Mesendoderm (in vitro differentiated cells): ENCODE data around the gene ZNF525.
"Not testable (repeated sequence)": the region's sequence is repeated elsewhere in the genome, so short reads cannot be mapped to it uniquely, and the experiment has no call there.

Source experiments
- DNase-seq: peaks from one replicate; pipeline ENCODE4 v3.0.0; 2013
- H2AK5ac ChIP-seq: 2 replicates; pipeline ENCODE4 v1.6.1; 2013; ENCODE audit warnings: low read length, inconsistent platforms
- H2BK120ac ChIP-seq: 2 replicates; pipeline ENCODE4 v1.6.1; 2013; ENCODE audit warnings: low read depth, mild to moderate bottlenecking, low read length, moderate library complexity, mixed read lengths
- H2BK15ac ChIP-seq: replicated peaks from 2 replicates; pipeline ENCODE4 v1.6.1; 2013; ENCODE audit warnings: low read depth, mild to moderate bottlenecking, moderate library complexity
- H2BK5ac ChIP-seq: 2 replicates; pipeline ENCODE4 v1.6.1; 2013; ENCODE audit warnings: low read length, inconsistent platforms
- H3K18ac ChIP-seq: 2 replicates; pipeline ENCODE4 v1.6.1; 2013; ENCODE audit warnings: mild to moderate bottlenecking, low read length, mixed read lengths
- H3K23ac ChIP-seq: one replicate; pipeline ENCODE4 v1.6.1; 2013; ENCODE audit warnings: low read length
- H3K27ac ChIP-seq: 2 replicates; pipeline ENCODE4 v1.5.1; 2013; ENCODE audit warnings: low read depth, mild to moderate bottlenecking, inconsistent platforms, low read length, moderate library complexity
- H3K27me3 ChIP-seq: 2 replicates; pipeline ENCODE4 v1.6.1; 2013; ENCODE audit warnings: low read length, control low read depth, mild to moderate bottlenecking, inconsistent platforms; ENCODE audit not compliant: insufficient read depth, poor library complexity
- H3K36me3 ChIP-seq: 2 replicates; pipeline ENCODE4 v1.6.1; 2013; ENCODE audit warnings: low read length, inconsistent platforms; ENCODE audit not compliant: control insufficient read depth, insufficient read depth
- H3K4ac ChIP-seq: one replicate; pipeline ENCODE4 v1.6.1; 2013; ENCODE audit warnings: low read depth, mild to moderate bottlenecking, low read length, moderate library complexity
- H3K4me1 ChIP-seq: 2 replicates; pipeline ENCODE4 v1.6.1; 2013; ENCODE audit warnings: low read depth, low read length, inconsistent platforms; ENCODE audit not compliant: control insufficient read depth
- H3K4me2 ChIP-seq: 2 replicates; pipeline ENCODE4 v1.6.1; 2013; ENCODE audit warnings: low read length
- H3K4me3 ChIP-seq: 2 replicates; pipeline ENCODE4 v1.5.1; 2013; ENCODE audit warnings: mild to moderate bottlenecking, low read length
- H3K56ac ChIP-seq: one replicate; pipeline ENCODE4 v1.6.1; 2013; ENCODE audit warnings: low read length
- H3K79me1 ChIP-seq: 2 replicates; pipeline ENCODE4 v1.6.1; 2013; ENCODE audit warnings: low read length, inconsistent platforms
- H3K79me2 ChIP-seq: 2 replicates; pipeline ENCODE4 v1.6.1; 2013; ENCODE audit warnings: mild to moderate bottlenecking, low read length; ENCODE audit not compliant: control insufficient read depth, insufficient read depth
- H3K9ac ChIP-seq: 2 replicates; pipeline ENCODE4 v1.6.1; 2013; ENCODE audit warnings: low read length, inconsistent platforms
- H4K5ac ChIP-seq: one replicate; pipeline ENCODE4 v1.6.1; 2013; ENCODE audit warnings: low read length
- H4K8ac ChIP-seq: one replicate; pipeline ENCODE4 v1.6.1; 2013; ENCODE audit warnings: low read depth, mild to moderate bottlenecking, control low read depth, low read length, moderate library complexity
- WGBS: extraction: QIAGEN DNeasy Blood & Tissue Kit; methylation state at CpG from one replicate; pipeline ENCODE4 v1.1.7; 2013; ENCODE audit warnings: low lambda C conversion rate, missing lambda C conversion rate; ENCODE audit not compliant: insufficient coverage; ENCODE audit errors: extremely low coverage; 5-methylcytosine and 5-hydroxymethylcytosine counted together

ZNF525 gene

DNA sequence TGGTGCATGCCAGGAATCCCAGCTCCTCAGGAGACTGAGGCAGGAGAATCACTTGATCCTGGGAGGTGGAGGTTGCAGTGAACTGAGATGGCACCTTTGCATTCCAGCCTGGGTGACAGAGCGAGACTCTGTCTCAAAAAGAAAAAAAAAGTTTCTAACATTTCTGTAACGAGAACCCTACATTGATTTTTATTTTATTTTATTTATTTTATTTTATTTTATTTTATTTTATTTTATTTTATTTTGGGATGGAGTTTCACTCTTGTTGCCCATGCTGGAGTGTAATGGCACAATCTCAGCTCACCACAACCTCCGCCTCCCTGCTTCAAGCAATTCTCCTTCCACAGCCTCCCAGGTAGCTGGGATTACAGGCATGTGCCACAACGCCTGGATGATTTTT is 21.1 kb upstream of the ZNF525 start:
- H3K4ac ChIP-seq, H3K56ac ChIP-seq, DNase-seq, H3K4me3 ChIP-seq, H4K5ac ChIP-seq, H3K4me1 ChIP-seq, H3K23ac ChIP-seq, H3K27me3 ChIP-seq, H3K27ac ChIP-seq, H4K8ac ChIP-seq, H3K9ac ChIP-seq, H3K79me1 ChIP-seq, H2BK120ac ChIP-seq, H3K36me3 ChIP-seq, H3K4me2 ChIP-seq, H3K18ac ChIP-seq, H2BK15ac ChIP-seq, H2AK5ac ChIP-seq, H3K79me2 ChIP-seq, H2BK5ac ChIP-seq: not testable (repeated sequence)
- no CpG with 5 or more reads among the region's 4 CpGs for WGBS

DNA sequence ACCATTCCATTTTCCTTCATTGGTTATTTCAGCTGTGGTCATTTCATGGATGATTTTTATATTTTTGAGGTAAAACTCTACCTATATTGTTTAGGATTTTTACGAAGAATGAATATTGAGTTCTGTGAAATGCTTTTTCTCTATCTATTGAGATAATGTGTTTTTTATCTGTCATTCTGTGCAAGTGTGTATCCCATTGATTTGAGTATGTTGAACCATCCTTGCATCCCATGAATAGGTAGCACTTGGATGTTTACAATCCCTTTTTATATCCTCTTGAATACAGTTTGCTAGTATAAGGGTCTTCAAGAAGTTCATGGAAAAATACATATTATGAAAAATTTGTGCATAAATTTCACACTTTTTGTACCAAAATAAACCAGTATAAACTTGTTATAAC is 9.8 kb upstream of the ZNF525 start:
- Histone ChIP-seq H3K9ac (no peak overlapping the region), H3K4me3 (no peak overlapping the region), H4K8ac (no peak overlapping the region), H3K56ac (no peak overlapping the region), H3K27me3 (no peaks in the 10 kb centered on the region), H3K4me1 (no peaks in the 10 kb centered on the region), H4K5ac (no peak overlapping the region), H2BK5ac (no peak overlapping the region), H3K23ac (no peak overlapping the region), H3K4me2 (no peak overlapping the region), H2BK120ac (no peak overlapping the region), H3K36me3 (peaks cover 10% of the 10 kb centered on the region), H2BK15ac (no peak overlapping the region), H3K18ac (no peak overlapping the region), H3K79me1 (no peaks in the 10 kb centered on the region), H3K4ac (no peak overlapping the region), H3K79me2 (no peaks in the 10 kb centered on the region), H3K27ac (no peak overlapping the region), H2AK5ac (no peak overlapping the region)
- WGBS = no CpG with 5 or more reads among the region's 1 CpG
- DNase-seq = no peak

DNA sequence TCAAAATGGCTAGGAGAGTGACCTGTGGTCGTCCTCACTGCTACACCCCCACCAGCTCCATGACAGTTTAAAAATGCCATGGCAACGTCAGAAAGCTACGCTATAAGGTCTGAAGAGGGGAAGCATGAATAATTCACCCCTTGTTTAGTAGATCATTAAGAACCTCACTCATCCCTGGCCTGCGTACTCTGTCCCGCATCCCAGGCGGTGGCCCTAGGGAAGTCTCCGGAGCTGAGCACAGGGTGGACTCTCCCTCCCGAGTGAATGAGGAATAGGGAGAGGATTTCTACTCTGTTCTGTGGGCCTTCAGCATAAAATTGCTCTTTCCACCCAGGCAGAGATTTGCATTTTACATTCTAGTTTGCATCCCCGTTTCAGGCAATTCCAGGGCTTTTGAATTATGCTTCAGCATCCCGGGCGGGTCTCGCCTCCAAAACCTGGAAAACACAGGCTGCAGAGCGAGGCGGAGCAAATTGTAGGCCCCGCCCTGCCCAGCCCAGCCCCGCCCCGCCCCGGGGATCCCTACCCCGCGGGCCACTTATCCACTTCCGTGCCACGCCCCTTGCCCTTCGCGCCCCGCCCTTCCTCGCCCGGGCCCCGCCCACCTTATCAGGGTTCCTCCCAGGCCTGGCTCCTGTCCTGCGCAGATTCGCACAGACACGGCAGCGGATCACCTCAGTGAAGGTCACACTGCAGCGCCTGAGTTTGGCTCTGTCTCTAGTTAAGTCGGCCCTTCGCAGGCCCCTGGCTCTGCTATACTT is 7.5 kb upstream of the ZNF525 start:
- Histone ChIP-seq H2BK120ac (no peak overlapping the region), H3K27me3 (no peaks in the 10 kb centered on the region), H3K36me3 (no peaks in the 10 kb centered on the region), H3K4me2 (no peak overlapping the region), H3K23ac (no peak overlapping the region), H3K4me1 (no peaks in the 10 kb centered on the region), H2BK5ac (no peak overlapping the region), H3K79me2 (no peaks in the 10 kb centered on the region), H3K56ac (no peak overlapping the region), H4K5ac (no peak overlapping the region), H3K4me3 (no peak overlapping the region), H4K8ac (no peak overlapping the region), H3K4ac (no peak overlapping the region), H3K18ac (no peak overlapping the region), H2BK15ac (no peak overlapping the region), H3K79me1 (no peaks in the 10 kb centered on the region), H3K27ac (no peak overlapping the region), H2AK5ac (no peak overlapping the region), H3K9ac (no peak overlapping the region)
- no peak for DNase-seq
- no CpG with 5 or more reads among the region's 35 CpGs for WGBS

DNA sequence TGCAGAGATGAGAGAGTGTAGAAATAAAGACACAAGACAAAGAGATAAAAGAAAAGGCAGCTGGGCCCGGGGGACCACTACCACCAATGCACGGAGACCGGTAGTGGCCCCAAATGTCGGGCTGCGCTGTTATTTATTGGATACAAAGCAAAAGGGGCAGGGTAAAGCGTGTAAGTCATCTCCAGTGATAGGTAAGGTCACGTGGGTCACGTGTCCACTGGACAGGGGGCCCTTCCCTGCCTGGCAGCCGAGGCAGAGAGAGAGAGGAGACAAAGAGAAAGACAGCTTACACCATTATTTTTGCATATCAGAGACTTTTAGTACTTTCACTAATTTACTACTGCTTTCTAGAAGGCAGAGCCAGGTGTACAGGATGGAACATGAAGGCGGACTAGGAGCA is 5.4 kb upstream of the ZNF525 start:
- not testable (repeated sequence) for H3K27me3 ChIP-seq, H2AK5ac ChIP-seq, H4K5ac ChIP-seq, H4K8ac ChIP-seq, H3K56ac ChIP-seq, H2BK5ac ChIP-seq, H3K79me2 ChIP-seq, H2BK120ac ChIP-seq, H3K27ac ChIP-seq, H3K79me1 ChIP-seq, H3K4ac ChIP-seq, H3K36me3 ChIP-seq, H3K9ac ChIP-seq, H2BK15ac ChIP-seq, H3K4me3 ChIP-seq, H3K18ac ChIP-seq, H3K4me1 ChIP-seq, H3K23ac ChIP-seq, H3K4me2 ChIP-seq, DNase-seq
- WGBS = no CpG with 5 or more reads among the region's 10 CpGs

DNA sequence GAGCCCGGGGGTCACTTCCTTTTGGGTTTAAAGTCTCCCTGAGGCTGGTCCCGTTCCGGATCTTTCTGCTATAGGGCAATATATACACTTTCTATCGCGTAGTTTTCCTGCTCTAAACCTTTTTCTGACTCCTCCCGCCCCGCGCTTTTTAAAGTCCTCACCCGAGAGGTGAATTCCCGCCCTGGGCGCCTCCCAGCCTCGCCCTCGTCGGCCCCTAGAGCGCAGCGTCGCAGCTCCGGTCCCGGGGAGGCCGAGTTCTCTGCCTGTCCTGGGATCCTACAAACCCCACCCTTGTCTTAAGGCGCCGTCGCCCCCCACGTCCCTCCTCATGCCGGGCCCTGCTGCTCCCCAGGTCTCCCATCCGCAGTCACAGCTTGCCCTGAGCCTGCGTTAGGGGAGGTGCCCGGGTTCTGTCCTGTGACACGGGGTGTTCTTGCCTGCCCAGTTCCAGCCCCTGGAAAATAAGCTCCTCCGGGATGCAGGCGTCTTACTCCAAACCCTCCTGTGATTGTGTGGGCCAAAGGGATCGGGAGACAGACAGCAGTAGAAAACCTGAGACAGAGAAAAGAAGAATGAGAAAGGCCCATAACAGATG is 491 bp downstream of the ZNF525 start:
- Histone ChIP-seq H3K27me3 (no peaks in the 10 kb centered on the region), H3K79me1 (peaks cover 2% of the 10 kb centered on the region), H3K4me3 (peak overlapping the region; percentile 94), H3K9ac (peak overlapping the region; percentile 86), H4K8ac (no peak overlapping the region), H2BK120ac (no peak overlapping the region), H2BK15ac (no peak overlapping the region), H3K36me3 (no peaks in the 10 kb centered on the region), H3K4ac (no peak overlapping the region), H3K23ac (no peak overlapping the region), H2BK5ac (no peak overlapping the region), H4K5ac (no peak overlapping the region), H3K4me2 (peak overlapping the region; percentile 44), H3K4me1 (no peaks in the 10 kb centered on the region), H2AK5ac (no peak overlapping the region), H3K79me2 (peaks cover 3% of the 10 kb centered on the region), H3K18ac (no peak overlapping the region), H3K56ac (peak overlapping the region; percentile 85), H3K27ac (peak overlapping the region; percentile 55)
- WGBS = no CpG with 5 or more reads among the region's 32 CpGs
- DNase-seq = no peak

DNA sequence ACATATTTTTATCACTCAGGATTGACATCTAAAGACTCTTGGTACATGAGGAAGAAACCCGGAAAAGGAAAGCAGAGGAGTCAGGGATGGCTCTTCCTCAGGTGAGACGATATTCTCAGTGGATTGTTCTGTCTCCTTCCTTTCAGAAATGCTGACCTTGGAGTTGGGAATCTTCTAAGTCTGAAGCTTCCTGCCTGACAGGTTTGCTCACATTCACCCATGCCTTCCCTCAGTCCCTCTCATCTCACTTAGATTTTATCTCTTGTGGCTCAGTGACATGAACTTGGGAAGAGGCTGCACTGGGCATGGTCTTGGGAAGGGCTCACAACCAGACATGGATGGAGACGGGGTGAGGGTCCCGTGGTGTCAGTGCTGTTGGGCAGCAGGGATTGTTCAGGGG is 6.7 kb downstream of the ZNF525 start:
- no peak overlapping the region for H2BK120ac ChIP-seq
- DNase-seq = no peak
- no peak overlapping the region for H3K4me3 ChIP-seq
- no peak overlapping the region for H3K9ac ChIP-seq
- H2BK5ac ChIP-seq = no peak overlapping the region
- H3K4ac ChIP-seq = no peak overlapping the region
- no peak overlapping the region for H4K5ac ChIP-seq
- no peak overlapping the region for H3K27ac ChIP-seq
- H3K23ac ChIP-seq = no peak overlapping the region
- peaks cover 3% of the 10 kb centered on the region for H3K79me2 ChIP-seq
- H3K27me3 ChIP-seq = no peaks in the 10 kb centered on the region
- H3K18ac ChIP-seq = no peak overlapping the region
- H3K79me1 ChIP-seq = peaks cover 2% of the 10 kb centered on the region
- no peak overlapping the region for H3K4me2 ChIP-seq
- no CpG with 5 or more reads among the region's 4 CpGs for WGBS
- H2AK5ac ChIP-seq = no peak overlapping the region
- H3K56ac ChIP-seq = no peak overlapping the region
- H3K4me1 ChIP-seq = no peaks in the 10 kb centered on the region
- H2BK15ac ChIP-seq = no peak overlapping the region
- H4K8ac ChIP-seq = no peak overlapping the region
- H3K36me3 ChIP-seq = no peaks in the 10 kb centered on the region
